ENCODE data around the gene MLLT11.

DNA sequence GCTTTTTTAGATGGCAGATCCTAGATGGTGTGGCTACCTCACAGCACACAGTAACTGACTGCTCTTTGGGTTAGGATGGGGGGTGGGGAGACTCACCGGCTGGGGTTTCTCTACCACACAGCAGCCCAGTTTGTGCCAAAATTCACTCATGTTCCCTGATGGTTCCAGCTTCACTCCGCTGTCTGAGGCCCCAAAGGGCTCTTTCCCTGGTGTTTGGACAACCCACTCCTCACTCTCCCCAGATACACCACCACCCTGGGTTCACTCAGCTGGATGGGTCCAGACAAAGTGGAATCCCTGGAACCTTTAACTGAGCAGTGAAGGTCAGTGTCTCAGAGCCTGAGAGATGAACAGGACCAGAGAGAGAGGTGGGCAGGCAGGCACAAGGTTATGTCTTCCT lies 4.6 kb upstream of the MLLT11 start:
- TF ChIP-seq, protein P1, sequence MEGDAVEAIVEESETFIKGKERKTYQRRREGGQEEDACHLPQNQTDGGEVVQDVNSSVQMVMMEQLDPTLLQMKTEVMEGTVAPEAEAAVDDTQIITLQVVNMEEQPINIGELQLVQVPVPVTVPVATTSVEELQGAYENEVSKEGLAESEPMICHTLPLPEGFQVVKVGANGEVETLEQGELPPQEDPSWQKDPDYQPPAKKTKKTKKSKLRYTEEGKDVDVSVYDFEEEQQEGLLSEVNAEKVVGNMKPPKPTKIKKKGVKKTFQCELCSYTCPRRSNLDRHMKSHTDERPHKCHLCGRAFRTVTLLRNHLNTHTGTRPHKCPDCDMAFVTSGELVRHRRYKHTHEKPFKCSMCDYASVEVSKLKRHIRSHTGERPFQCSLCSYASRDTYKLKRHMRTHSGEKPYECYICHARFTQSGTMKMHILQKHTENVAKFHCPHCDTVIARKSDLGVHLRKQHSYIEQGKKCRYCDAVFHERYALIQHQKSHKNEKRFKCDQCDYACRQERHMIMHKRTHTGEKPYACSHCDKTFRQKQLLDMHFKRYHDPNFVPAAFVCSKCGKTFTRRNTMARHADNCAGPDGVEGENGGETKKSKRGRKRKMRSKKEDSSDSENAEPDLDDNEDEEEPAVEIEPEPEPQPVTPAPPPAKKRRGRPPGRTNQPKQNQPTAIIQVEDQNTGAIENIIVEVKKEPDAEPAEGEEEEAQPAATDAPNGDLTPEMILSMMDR (IDR thresholded peaks at IDR 0.05): no peak
- TF ChIP-seq EP300 (IDR thresholded peaks at IDR 0.05): no peak

Data from sigmoid colon (tissue), 4 donors.